GM19468 (cell line): ENCODE results near the gene VSNL1.

Experiments
- ATAC-seq: cut with Tn5 transposase; IDR thresholded peaks from one replicate; pipeline ENCODE4 v1.9.1; 2021; ENCODE audit warnings: mild to moderate bottlenecking, moderate library complexity, moderate number of reproducible peaks; ENCODE audit not compliant: unreplicated experiment; ENCODE audit errors: extremely low read depth

The VSNL1 gene

DNA sequence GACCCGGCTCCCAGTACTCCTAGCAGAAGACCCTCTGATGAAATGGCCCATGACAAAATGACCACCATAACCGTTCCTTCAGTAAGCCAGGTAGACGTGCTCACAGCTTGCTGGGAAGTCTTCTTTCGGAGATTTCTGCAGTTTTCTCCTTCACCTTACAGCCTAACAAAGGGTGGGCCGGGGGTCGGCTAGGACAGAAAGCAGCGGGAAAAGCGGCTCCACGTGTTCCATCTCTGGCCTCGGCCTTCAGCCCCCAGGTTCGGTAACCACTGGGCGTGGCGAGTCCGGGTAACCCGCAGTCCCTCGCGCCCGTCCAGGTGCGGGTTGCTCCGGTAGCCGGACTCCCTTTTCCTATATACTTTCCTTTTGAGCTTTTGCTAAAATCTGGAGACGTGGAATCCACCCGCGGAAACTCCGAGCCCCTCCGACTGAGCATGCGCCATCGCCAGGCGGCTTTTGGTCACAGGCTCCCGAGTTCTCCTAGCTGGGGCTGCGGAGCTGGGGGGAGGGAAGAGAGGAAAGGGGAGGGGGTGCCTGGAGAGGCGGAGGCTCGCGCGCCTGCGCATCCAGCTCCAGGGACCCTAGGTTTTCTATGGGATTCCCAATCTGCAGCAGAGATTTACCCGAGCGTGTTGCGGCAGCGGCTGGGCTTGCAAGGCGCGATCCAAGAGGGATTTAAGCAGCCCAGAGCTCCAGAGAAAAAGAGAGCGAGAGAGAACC is at the start of gene VSNL1:
Gene VSNL1, plus strand, starts transcription at position 604 of the 720 bp plus-strand sequence. CDS start 51,379 bp downstream, outside the sequence.
- ATAC-seq = no peak

DNA sequence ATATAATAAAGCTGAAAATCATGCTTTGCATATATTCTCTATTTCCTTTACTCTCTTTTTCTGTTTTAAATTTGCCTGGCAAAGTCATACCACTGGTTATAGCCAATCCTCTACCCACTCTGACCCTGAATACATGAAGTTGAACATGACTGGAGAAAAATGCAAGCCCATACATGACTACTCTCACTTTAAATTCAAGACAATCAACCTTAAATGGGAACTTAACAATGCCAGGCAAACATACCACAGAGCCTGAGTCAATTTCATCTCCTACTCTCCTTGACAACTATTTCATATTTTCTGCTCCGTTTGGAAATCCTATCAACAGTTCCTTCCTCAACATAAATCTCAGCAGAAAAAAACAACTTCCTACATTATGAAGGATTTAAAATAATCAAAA is 44.9 kb upstream of the VSNL1 start:
- no peak for ATAC-seq

DNA sequence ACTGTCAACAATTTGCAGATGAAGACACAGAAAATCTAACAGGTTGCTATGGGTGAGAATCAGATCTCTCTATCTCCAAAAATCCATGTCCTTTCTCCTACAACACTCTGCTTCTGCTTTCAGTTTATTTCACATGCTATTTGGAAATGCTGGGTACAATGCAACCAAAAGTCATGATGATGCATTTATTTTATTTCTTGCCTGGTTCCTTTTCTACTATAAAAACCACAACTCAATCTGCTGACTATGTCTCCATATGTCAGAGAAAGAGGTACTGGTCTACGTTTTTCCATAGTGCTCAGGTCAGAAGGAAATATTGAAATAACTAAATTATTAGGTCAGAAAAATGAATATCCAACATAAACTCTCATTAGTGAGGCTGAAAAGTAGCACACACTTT is 42.8 kb upstream of the VSNL1 start:
- no peak for ATAC-seq

DNA sequence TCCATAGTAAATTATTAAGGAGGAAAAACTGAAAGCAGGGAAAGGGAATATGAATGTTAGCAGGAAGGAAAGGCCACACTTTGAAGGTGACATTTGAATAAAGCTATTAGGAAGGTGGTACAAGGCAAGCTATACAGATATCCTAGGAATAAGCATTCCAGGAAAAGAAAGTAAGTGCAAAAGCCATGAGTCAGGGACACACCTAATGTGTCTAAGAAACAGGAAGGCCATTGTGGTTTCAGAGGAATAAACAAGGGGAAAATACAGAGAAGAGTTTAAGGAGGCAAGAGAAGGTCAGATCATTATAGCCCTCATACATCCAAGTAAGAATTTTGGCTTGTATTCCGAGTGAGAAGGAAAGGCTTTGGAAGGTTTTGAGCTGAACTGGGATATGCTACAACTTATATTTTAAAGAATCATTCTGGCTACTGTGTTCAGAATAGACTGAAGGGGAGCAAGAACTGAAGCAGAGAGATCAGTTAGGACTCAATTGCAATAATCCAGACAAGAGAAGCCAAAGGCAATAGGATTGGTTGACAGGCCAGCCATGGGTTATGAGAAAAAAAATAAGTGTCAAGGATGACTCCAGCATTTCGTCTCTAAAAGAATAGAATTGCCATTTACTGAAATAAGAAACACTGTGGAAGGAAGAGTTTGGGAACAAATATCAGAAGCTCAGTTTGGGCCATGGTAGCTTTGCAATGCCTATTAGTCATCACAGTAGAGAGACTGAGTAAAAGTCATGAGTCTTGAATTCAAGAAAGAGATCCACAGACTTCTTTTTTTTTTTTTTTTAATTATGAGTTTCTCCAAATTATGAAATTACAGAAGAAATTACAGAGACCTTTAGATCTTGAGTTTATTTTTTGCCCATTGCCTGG is 33.5 kb upstream of the VSNL1 start:
- no peak for ATAC-seq

DNA sequence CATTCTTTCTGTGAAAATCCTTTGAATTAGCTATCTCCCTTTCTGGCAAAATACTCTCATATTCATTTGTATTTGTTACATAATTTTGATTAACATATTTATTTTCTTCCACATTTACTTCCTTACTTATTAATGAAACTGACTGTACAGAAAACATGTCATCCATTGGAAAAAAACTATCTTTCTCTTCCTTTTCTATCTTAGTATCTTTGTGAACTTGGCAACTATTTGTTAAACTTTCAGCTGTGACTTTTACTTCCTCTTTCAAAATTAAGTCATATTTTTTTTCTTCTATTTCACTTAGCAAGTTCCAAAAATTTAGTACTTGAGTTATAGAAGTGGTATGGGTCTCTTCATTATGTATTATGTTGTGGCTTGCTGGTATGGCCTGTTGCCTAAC is 24.8 kb upstream of the VSNL1 start:
- ATAC-seq = peak; percentile 24

DNA sequence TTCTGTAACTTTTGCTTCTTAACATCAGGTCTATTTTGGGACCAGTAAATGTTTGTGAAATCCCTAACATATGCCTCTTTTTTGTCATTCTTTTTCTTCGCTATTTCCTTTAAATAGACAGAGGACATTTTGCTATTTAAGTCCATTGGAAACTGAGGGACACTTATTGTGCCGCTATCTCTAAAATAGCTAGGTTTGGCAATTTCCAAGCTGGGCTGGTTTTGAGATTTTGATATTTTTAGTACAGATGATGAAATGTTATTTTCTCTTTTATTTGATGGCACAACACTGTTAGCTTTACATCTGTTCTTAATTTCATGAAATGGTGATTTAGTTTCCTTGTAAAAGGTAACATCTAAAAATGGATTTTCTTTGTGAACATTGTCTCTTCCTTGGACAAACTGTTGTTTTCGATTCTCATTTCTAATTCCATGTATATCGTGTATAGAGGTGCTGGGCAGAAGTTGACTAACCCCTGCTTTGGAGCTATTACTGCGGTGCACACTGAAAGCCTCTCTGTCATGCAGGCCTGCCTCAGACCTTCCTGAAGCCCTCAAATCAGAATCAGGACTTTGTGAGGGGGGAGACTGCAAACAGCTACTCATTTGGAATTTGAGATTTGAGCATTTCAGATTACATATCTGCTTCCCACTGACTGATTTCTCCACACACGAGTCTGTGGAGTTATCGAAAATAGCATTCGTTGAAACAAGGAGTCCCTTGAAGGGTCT is 22.9 kb upstream of the VSNL1 start:
- ATAC-seq = no peak

DNA sequence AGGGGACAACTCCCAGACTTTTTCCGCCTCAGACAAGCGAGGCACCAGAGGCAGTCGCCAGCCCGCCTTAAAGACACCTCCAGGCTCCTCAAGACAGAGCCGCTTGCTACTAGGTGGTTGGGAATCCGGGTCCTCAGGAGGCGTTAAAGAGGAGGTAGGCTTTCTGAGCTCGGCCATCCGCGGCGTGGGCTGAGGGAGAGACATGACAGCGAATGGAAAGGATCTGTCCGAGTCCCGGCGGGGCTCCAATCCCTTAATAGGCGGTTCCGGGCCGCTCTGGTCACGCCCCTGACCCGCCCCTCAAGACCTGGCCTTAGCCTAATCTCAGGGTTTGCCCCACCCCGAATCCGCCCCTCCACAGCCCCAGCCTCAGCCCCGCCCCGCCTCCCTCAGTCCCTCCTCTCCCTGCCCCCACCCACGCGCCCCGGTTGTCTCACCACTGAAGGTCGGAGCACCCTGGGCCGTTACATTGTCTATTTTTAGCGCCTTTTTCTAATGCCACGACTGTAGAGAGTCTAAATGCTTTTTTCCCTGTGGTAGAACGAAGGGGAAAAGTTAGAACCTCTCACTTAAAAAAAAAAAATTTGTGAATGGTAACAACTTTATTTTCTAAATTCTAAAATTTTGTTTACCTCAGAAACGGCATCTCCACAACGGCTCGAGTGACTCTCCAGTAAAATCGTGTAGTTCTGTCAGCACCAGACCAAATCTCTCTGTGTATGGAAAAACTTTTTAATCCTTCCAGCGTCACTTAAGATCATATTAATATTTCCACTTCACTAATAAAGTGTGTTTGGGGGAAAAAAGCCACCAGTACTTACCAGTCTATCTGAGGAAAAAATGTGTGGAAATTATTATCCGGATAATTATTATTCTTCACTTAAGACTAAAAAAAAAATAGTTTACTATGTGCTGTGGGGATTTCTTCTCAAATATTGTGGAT is 22.0 kb upstream of the VSNL1 start, which contains the start of gene RAD51AP2:
Gene RAD51AP2, minus strand, starts transcription at position 229 of the 943 bp plus-strand sequence. Its CDS starts 25 bp downstream, at position 204.
- peak; percentile 74 for ATAC-seq

DNA sequence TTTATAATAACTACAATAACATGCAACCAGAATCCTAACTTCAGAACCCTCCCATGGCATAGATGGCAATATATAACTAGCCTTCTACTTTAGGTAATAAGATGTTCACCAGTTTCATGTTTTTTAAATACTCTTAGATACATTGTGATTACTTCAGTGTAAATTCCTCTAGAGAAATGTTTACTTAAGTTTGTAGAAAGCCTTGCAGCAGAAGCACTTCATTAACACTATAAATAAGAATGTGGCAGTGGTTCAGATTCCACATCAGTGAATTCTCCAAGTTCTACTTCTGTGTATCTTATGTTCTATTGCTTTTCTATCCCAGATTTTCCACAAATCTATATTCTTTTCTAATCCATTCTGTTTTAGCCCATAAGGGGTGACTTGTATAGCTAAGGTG is 21.0 kb upstream of the VSNL1 start:
- no peak for ATAC-seq

DNA sequence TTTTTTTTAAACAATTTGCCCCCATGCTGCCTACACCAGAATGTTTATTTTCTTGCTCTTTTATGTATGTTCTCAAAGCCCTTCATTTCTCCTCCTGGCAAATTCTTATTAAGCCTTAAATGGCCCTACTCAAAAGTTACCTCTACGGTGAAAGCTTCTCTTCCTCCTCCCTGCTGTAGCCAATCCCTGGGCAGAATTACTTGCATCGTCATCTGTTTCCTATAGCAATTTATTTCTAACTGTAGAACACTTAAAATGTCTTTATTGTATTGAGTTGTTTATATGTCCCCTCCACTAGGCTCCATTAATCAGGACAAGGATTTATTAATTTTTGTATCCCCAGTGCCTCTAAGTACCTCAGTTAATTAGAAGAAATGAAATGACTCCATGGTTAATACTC is 19.7 kb upstream of the VSNL1 start:
- no peak for ATAC-seq

DNA sequence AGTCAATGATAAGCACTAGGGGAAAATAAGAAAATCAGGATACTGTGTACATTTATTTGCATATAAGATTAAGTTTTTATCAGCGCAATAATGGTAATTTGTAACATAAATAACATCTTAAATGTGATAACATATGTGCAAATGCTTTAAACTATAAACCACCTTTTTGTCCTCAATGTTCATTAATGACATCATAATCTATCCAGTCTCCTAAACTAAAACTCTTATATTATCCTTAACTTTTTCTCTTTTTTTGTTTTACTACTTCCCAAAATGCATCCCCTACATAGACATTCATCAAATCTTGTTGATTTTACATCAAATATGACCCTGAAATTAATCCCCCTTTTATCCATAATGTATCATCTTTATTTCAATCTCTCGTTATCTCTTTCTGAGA is 18.9 kb upstream of the VSNL1 start:
- no peak for ATAC-seq

DNA sequence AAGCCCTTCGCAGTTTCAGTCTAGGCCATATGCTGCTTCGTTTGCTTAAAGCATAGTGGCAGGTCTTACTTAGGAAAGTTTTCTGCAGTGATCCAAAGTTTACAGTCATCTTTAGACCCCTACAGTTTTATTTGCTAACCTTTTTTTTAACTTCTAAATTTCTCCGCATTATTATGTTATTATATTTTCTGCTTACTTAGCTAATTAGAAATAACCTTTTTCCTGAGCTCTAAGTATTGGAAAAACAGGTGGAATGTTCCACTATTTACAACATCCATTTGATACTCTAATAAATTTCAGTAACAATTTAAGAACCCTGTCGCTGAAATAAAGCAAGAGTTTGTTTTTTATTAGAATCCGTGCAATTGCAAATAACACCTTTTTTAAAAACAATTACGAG is 18.2 kb upstream of the VSNL1 start:
- no peak for ATAC-seq

DNA sequence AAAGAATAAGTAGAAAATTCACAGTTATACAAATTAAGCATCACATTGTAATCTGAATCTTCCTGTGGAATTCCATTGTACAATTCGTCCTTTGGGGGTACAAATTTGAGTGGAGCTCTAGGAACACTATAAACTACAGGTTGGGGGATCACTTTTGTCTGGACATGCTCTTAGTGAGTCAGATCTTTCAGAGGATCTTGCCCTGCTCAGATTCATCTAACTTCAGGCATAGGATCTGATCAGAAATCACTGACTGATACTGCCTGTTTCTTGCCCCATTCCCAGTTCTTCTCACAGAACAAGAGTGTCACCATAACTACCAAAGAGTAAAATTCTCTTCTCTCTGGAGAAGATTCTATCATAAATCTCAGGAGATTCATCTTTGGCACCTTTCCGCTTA is 10.7 kb upstream of the VSNL1 start:
- ATAC-seq = no peak

DNA sequence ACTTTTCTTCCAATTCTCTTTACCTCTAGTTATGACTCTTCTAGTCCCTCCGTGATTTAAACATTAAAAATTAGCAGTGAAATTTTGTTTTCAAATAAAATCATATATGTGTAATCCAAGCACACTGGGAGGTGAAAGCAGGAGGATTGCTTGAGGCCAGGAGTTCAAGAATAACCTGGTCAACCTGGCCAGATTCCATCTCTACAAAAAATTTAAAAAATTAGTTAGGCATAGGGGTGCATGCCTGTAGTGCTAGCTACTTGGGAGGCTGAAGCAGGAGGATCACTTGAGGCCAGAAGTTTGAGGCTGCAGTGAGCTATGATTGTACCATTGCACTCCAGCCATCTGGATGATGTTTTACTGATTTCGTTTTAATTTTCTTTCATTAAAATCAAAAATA is 7.0 kb upstream of the VSNL1 start:
- no peak for ATAC-seq

DNA sequence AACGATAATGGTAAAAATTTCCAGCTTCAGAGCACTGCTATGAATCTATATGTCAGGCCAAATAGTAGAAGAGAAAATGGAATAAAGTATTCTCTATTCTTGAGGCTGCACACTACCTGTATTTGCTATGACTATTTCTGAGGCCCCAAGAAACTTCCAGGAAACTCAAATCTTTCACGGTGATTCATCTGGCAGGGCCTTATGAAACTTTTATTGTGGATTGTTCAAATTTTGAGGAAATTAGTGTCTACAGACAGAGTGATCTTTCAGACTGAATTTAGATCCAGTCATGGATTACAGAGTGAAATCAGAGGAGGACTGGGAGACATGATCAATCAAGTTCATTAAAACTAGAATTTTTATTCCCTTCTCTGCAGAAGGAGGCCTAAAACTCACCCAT is 4.1 kb upstream of the VSNL1 start:
- ATAC-seq = no peak

DNA sequence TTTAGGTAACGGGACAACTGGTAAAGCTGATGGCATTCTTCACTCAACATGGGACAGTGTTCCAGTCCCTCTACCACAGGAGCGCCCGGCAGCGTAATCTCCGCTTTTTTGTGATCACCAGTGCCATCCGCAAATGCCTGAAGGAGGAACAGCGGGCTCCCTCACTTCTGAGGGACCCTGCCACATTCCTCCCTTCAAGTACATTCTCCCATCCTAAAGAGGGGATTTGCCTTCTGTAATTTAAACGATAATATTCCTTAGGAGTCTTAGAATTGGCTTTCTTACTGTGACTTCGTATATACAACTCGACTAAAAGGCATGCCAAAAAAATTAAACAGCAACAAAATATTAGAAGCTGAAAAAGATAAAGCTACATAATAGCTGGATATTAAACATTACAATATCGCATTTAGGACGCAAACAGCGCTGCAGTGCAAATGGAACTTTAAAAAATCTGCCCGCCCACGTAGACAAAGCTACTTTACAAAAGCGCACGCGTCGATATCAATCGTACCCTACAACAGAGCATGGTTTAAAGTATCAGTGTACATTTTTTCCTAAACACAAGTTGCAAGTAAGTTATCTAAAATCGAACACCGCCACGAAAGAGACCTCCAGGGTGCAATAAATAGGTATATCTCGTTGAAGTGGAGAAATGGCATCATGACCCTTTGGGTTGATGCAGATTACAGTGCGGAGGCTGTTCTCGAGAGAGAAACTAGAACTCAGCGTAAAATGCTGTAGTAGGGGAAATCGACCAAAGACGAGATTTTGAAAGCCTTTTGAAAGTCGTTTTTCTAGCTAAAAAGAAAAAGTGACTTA is 2.3 kb upstream of the VSNL1 start:
- ATAC-seq = no peak

DNA sequence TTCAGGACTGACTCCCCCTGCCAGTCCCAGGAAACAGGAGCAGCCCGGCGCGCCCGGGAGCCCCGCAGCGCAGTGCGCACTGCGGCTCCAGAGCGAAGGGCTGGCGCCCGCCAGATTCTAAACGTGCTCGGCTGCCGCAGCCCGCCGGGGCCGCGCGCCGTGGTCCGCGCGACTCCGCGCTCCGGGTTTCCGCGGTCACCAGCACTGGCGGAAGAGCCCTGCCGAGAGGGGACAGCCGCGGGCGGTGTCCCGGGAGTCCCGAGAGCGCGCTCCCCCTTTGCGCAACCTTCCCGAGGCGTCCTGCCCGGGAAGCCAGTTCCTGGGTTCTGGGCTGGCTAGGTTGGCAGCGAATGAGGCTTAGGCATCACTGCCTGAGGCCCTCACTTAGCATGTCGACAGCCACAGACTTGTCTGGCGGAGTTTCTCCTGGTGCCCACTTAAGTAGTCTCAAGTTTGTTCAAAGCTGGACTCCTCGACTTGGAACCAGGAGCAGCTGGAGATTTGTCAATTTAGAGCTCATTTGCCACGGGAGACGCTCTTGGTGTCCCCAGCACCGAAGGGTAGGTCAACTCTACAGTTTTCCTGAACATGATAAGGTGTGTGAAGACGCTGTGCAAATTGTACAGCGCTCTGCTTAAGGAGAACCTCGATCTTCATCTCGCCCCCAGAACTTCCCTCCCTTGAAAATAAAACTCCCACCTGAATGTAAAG is 1.5 kb upstream of the VSNL1 start:
- ATAC-seq = peak; percentile 41

DNA sequence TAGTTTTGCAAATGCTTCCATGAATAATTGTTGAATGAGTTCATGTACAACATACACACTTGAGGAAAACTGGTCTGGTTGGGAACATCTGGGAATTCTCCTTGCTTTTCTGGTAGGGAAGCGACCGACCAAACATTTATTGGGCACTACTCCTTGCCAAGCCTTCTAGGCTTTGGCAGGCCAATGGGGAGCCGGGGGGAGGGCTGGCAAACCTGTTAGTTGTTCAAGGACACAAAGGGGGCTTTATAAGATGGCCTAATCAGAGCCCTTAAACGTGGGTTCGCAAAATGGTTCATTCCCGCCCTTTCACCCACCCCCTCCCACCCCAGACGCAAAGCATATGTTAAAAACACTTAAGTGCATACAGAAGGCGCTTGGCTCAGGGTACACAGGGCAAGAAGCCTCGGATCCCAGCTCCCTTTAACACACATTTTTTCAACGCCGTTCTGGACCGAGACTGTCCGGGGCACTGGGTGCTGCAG is 844 bp upstream of the VSNL1 start:
- no peak for ATAC-seq
